ENCODE results near the gene ZBTB11. TPM values are rescaled to one million over a fixed set of nuclear protein-coding genes. Genes with fewer than 3 reads are reported as not detected.

The ZBTB11 gene
- total RNA-seq, 1 experiment from 2014 or later: 14.8 TPM

GRCh38 chr3:101633186-101633585 lies 43.7 kb downstream of the ZBTB11 start:
- peaks cover 19 to 34% of the 10 kb centered on the region in 2 experiments for H3K4me1 Mint-ChIP-seq
- Histone ChIP-seq H3K4me2 (ENCODE audit: insufficient read depth, insufficient read length, low read length) (no peak overlapping the region), H3K4ac (ENCODE audit: low read depth, low read length) (no peak overlapping the region), H2BK5ac (ENCODE audit: insufficient read length, low read length) (no peak overlapping the region), H3K18ac (ENCODE audit: insufficient read length, low read depth, low read length) (no peak overlapping the region), H4K8ac (replicated peaks; ENCODE audit: insufficient read length, low read depth, low read length) (no peak overlapping the region), H2BK20ac (ENCODE audit: low read depth, low read length, poor library complexity, severe bottlenecking) (no peak overlapping the region), H3K9me3 (ENCODE audit: control insufficient read depth, low read depth, low read length) (no peaks in the 10 kb centered on the region), H2BK120ac (ENCODE audit: low read depth, low read length, poor library complexity, severe bottlenecking) (no peak overlapping the region), H3K23me2 (ENCODE audit: insufficient read length, low read depth, low read length, poor library complexity, severe bottlenecking) (no peaks in the 10 kb centered on the region), H2AFZ (ENCODE audit: low read length) (no peak overlapping the region), H3T11ph (ENCODE audit: low read length) (no peak overlapping the region), H3K79me1 (ENCODE audit: insufficient read depth, low read depth, low read length, poor library complexity, severe bottlenecking) (no peaks in the 10 kb centered on the region), H3K14ac (ENCODE audit: insufficient read depth, low read length) (no peak overlapping the region), H2BK15ac (ENCODE audit: low read depth, low read length) (no peak overlapping the region), H3K27ac (ENCODE audit: insufficient read length, low read depth, low read length) (no peak overlapping the region), H2AK5ac (ENCODE audit: insufficient read length, low read length) (no peak overlapping the region), H3K4me1 (ENCODE audit: insufficient read depth, low read length) (no peaks in the 10 kb centered on the region; the same call in 1 of the 2 replicates), H3K79me2 (ENCODE audit: insufficient read depth, low read length) (no peaks in the 10 kb centered on the region), H3K56ac (ENCODE audit: insufficient read length, low read depth, low read length) (no peak overlapping the region), H3K27me3 (ENCODE audit: insufficient read depth, low read length) (no peaks in the 10 kb centered on the region), H4K91ac (ENCODE audit: insufficient read length, low read depth, low read length) (no peak overlapping the region), H3K23ac (ENCODE audit: insufficient read length, low read depth, low read length) (no peak overlapping the region), H2BK12ac (ENCODE audit: insufficient read length, low read depth, low read length) (no peak overlapping the region), H3K9ac (ENCODE audit: extremely low read depth, insufficient read length, low read length) (no peak overlapping the region), H4K20me1 (ENCODE audit: control insufficient read depth, insufficient read depth, insufficient read length) (no peaks in the 10 kb centered on the region), H4K5ac (ENCODE audit: insufficient read length, low read depth, low read length) (no peak overlapping the region)
- no peaks in the 10 kb centered on the region for H3K9me3 Mint-ChIP-seq
- H3K27ac Mint-ChIP-seq: no peak overlapping the region
- H3K27me3 Mint-ChIP-seq (ENCODE audit: low read depth): no peaks in the 10 kb centered on the region; the same call in none of the 2 replicates
- DNase-seq: no peak
- WGBS (ENCODE audit: extremely low coverage, insufficient read length, low lambda C conversion rate): no CpG with 5 or more reads among the region's 10 CpGs
- TF ChIP-seq, protein P1, sequence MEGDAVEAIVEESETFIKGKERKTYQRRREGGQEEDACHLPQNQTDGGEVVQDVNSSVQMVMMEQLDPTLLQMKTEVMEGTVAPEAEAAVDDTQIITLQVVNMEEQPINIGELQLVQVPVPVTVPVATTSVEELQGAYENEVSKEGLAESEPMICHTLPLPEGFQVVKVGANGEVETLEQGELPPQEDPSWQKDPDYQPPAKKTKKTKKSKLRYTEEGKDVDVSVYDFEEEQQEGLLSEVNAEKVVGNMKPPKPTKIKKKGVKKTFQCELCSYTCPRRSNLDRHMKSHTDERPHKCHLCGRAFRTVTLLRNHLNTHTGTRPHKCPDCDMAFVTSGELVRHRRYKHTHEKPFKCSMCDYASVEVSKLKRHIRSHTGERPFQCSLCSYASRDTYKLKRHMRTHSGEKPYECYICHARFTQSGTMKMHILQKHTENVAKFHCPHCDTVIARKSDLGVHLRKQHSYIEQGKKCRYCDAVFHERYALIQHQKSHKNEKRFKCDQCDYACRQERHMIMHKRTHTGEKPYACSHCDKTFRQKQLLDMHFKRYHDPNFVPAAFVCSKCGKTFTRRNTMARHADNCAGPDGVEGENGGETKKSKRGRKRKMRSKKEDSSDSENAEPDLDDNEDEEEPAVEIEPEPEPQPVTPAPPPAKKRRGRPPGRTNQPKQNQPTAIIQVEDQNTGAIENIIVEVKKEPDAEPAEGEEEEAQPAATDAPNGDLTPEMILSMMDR (conservative IDR thresholded peaks at IDR 0.05): no peak
- no peak overlapping the region for H3K4me3 Mint-ChIP-seq
- H3K36me3 Mint-ChIP-seq (ENCODE audit: insufficient read depth in 1 of 3, low read depth in 3 of 3): no peaks in the 10 kb centered on the region

Data from H9 (cell line).